PC-9 (cell line): ENCODE data around the gene PLCB3.

Source experiments
- CTCF ChIP-seq: fragments of 200-600 bp; sonication (generic); conservative IDR thresholded peaks from 2 replicates; pipeline ENCODE4 v1.6.1; 2017; ENCODE audit warnings: mixed run types, antibody characterized with exemption, mild to moderate bottlenecking, moderate library complexity
- EZH2 ChIP-seq: fragments of 200-600 bp; sonication (generic); IDR thresholded peaks from 2 replicates; pipeline ENCODE4 v1.8.0; 2017; ENCODE audit warnings: antibody characterized with exemption, low read depth

GRCh38 chr11:64276653-64277431 lies 25.5 kb downstream of the PLCB3 start:
- TF ChIP-seq CTCF (no peak), EZH2 (no peak)
